ENCODE results near the gene QRICH2.

- no peak for TF ChIP-seq CTCF (IDR thresholded peaks at IDR 0.05; ENCODE audit: insufficient read depth, low read length, poor library complexity, severe bottlenecking)
- no peak for TF ChIP-seq EZH2phosphoT487 (conservative IDR thresholded peaks at IDR 0.05; ENCODE audit: low read length)
These were observed 35.3 kb downstream of the QRICH2 start for GRCh38 chr17:76272541-76273444.
